ENCODE results near the gene TXNDC2. TPM values are rescaled to one million over a fixed set of nuclear protein-coding genes. Genes with fewer than 3 reads are reported as not detected.

The TXNDC2 gene
- total RNA-seq, 1 experiment from 2014 or later = 0.12 TPM

DNA sequence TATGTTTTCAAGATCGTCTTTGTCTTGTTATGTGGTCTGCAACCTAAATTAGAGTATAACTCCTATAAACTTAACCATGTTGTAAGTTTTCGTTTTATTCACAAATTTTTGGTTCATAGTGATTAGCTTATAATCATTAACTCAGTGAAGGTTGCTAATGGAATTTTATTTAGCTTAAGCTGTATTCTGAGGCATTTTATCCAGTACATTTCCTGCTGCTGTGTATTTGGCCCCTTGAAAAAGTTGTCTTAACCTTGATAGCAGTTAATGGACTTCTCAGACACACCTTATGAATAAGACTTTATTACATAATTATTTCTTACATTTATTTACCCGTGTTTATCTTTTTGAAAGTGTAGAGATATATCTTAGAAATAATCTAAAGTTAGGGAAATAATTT, 48.5 kb downstream of the TXNDC2 start:
- Histone ChIP-seq H3K27me3 (ENCODE audit: insufficient read depth, low read length) (no peaks in the 10 kb centered on the region), H3K9ac (ENCODE audit: low read length) (no peak overlapping the region)
- CTCF ChIA-PET = no interaction called here

More for the DNA sequence above, 48.5 kb downstream of the TXNDC2 start:
- RAD21 ChIA-PET (ENCODE audit: low non-redundant PET in 1 of 2, low total read pairs in 2 of 2, uncharacterized antibody in 2 of 2, unreplicated experiment in 2 of 2) = no interaction called here
- no peaks in the 10 kb centered on the region for H3K9me3 ChIP-seq (ENCODE audit: control insufficient read depth in 1 of 2, insufficient read depth in 1 of 2, low read depth in 1 of 2, low read length in 2 of 2)
- H3K4me2 ChIP-seq (ENCODE audit: low read length) = no peak overlapping the region
- ATAC-seq (no peak), DNase-seq (ENCODE audit: low read depth, low spot score) (no peak)
- no peak overlapping the region for H2AFZ ChIP-seq (ENCODE audit: low read depth, low read length, poor library complexity, severe bottlenecking)
- H3K79me2 ChIP-seq (ENCODE audit: insufficient read depth, low read length) = peaks cover 100% of the 10 kb centered on the region
- no peak overlapping the region for H3K4me3 ChIP-seq (replicated peaks in 1 of 2; ENCODE audit: low read depth in 1 of 2, low read length in 2 of 2)
- intact Hi-C loops (cut with micrococcal nuclease) = no loop called here
- no TSS peak for BruUV-seq (replicated peaks)
- peaks cover 18 to 37% of the 10 kb centered on the region in 2 experiments for H3K4me1 ChIP-seq (ENCODE audit: control insufficient read depth in 1 of 2, insufficient read depth in 2 of 2, low read length in 2 of 2)
- H3K27ac ChIP-seq (ENCODE audit: low read depth, low read length) = 0 out of 2 replicates have a peak overlapping the region, but pooled peaks have one; percentile 43
- H3K9me2 ChIP-seq (ENCODE audit: insufficient read depth) = no peaks in the 10 kb centered on the region
- POLR2A ChIA-PET = no interaction called here
- peaks cover 17 to 27% of the 10 kb centered on the region in 2 experiments for H3K36me3 ChIP-seq (ENCODE audit: control insufficient read depth in 1 of 2, insufficient read depth in 2 of 2, low read length in 2 of 2)
- H4K20me1 ChIP-seq (ENCODE audit: insufficient read depth) = peaks cover 24% of the 10 kb centered on the region; the same call in 1 of the 2 replicates
- TF ChIP-seq ZFX (IDR thresholded peaks at IDR 0.05) = no peak
- no peak for TF ChIP-seq ZNF274 (IDR thresholded peaks at IDR 0.05; ENCODE audit: low read depth, low read length)
- no peak for TF ChIP-seq POLR2A (IDR thresholded peaks at IDR 0.05; ENCODE audit: borderline replicate concordance, extremely low read depth, insufficient read depth, insufficient read length)
- TF ChIP-seq, protein P1, sequence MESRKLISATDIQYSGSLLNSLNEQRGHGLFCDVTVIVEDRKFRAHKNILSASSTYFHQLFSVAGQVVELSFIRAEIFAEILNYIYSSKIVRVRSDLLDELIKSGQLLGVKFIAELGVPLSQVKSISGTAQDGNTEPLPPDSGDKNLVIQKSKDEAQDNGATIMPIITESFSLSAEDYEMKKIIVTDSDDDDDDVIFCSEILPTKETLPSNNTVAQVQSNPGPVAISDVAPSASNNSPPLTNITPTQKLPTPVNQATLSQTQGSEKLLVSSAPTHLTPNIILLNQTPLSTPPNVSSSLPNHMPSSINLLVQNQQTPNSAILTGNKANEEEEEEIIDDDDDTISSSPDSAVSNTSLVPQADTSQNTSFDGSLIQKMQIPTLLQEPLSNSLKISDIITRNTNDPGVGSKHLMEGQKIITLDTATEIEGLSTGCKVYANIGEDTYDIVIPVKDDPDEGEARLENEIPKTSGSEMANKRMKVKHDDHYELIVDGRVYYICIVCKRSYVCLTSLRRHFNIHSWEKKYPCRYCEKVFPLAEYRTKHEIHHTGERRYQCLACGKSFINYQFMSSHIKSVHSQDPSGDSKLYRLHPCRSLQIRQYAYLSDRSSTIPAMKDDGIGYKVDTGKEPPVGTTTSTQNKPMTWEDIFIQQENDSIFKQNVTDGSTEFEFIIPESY (IDR thresholded peaks at IDR 0.05; ENCODE audit: extremely low read depth, insufficient replicate concordance, low read length) = no peak
- TF ChIP-seq, protein P2, sequence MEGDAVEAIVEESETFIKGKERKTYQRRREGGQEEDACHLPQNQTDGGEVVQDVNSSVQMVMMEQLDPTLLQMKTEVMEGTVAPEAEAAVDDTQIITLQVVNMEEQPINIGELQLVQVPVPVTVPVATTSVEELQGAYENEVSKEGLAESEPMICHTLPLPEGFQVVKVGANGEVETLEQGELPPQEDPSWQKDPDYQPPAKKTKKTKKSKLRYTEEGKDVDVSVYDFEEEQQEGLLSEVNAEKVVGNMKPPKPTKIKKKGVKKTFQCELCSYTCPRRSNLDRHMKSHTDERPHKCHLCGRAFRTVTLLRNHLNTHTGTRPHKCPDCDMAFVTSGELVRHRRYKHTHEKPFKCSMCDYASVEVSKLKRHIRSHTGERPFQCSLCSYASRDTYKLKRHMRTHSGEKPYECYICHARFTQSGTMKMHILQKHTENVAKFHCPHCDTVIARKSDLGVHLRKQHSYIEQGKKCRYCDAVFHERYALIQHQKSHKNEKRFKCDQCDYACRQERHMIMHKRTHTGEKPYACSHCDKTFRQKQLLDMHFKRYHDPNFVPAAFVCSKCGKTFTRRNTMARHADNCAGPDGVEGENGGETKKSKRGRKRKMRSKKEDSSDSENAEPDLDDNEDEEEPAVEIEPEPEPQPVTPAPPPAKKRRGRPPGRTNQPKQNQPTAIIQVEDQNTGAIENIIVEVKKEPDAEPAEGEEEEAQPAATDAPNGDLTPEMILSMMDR (IDR thresholded peaks at IDR 0.05 in 2 of 3, conservative IDR thresholded peaks at IDR 0.05 in 1 of 3; ENCODE audit: borderline replicate concordance in 1 of 3, insufficient read depth in 1 of 3, low read depth in 2 of 3, low read length in 2 of 3) = no peak
- no peak for TF ChIP-seq RAD21 (IDR thresholded peaks at IDR 0.05; ENCODE audit: low read depth)

Other genes with a start within 250 kb of the TXNDC2 start
- gene RAB31, start 177.7 kb upstream of the TXNDC2 start, total RNA-seq (2021; ENCODE audit: unreplicated experiment) = 46.9 TPM
- 295 TPM for gene VAPA, start 28.0 kb downstream of the TXNDC2 start, total RNA-seq (2021; ENCODE audit: unreplicated experiment)

Measured in HCT116 (cell line).